IPS DF 6.9 (cell line): ENCODE measurements around the gene GPATCH2.

ENCODE experiments used
- DNase-seq: peaks from one replicate; pipeline ENCODE4 v3.0.0-alpha.2; 2013; ENCODE audit warnings: low read depth, low spot score
- H3K27ac ChIP-seq: one replicate; pipeline ENCODE4 v1.5.1; 2013; ENCODE audit warnings: low read length, control low read depth
- H3K27me3 ChIP-seq: 2 replicates; pipeline ENCODE4 v1.6.1; 2013; ENCODE audit warnings: mild to moderate bottlenecking, low read length; ENCODE audit not compliant: control insufficient read depth, insufficient read depth
- H3K36me3 ChIP-seq: 2 replicates; pipeline ENCODE4 v1.6.1; 2013; ENCODE audit warnings: low read length; ENCODE audit not compliant: control insufficient read depth, insufficient read depth
- H3K4me1 ChIP-seq: 2 replicates; pipeline ENCODE4 v1.6.1; 2013; ENCODE audit warnings: low read length; ENCODE audit not compliant: control insufficient read depth, insufficient read depth
- H3K4me3 ChIP-seq: 2 replicates; pipeline ENCODE4 v1.5.1; 2013; ENCODE audit warnings: mild to moderate bottlenecking, low read length
- H3K9me3 ChIP-seq: 2 replicates; pipeline ENCODE4 v1.6.1; 2013; ENCODE audit warnings: low read length, inconsistent platforms; ENCODE audit not compliant: control insufficient read depth, insufficient read depth
- WGBS: extraction: QIAGEN DNeasy Blood & Tissue Kit; methylation state at CpG from one replicate; pipeline ENCODE4 v1.1.7; 2013; ENCODE audit warnings: mixed read lengths, missing lambda C conversion rate; ENCODE audit not compliant: insufficient read length, insufficient coverage; 5-methylcytosine and 5-hydroxymethylcytosine counted together

The GPATCH2 gene

DNA sequence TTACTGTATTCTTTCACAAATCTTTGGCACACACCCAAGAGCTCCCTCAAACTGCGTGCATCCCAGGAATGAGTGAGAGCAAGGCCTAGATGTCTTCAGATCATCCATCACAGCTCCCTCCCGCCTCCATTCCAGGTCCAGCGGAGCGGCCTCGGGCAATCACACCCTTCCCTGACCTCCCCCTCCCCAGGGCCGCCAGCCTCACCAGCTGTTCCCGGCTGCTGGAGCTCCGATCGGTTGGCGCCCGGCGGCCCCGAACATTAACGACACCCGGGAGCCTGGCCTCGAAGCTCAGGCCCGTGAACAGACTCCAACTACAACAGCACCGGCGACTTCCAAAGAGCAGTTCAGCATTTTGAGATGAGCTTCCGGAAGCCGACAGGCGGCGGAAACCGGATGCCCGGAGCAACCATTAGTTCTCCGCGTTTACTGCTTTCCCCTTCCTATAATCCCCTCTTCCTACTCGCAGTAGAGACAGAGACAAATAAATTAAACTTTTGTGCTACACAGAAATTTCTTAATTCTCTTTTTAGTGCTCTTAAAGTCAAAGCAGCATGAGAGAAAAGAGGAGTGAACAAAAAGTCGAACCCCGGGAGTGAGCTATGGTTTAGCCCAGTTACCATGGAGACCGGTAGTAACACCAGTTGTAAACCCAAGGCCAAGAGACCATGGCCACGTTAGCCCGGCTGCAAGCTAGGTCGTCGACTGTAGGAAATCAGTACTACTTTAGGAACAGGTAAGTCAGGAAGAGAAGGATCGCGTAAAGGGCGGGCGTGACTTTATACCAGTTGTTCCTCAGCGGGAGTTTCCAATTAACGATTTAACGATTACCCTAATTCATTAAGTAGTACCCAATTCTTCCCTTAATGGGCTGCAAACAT, at the start of gene GPATCH2, which contains the start of gene SPATA17:
GPATCH2 (minus strand) TSS at position 380 of the 881 bp plus-strand sequence; CDS start at position 261, 119 bp downstream.
SPATA17 (plus strand) TSS at position 634 of the 881 bp plus-strand sequence; CDS start at position 669, 35 bp downstream.
- WGBS = no CpG with 5 or more reads among the region's 42 CpGs
- no peaks in the 10 kb centered on the region for H3K4me1 ChIP-seq
- DNase-seq = peak; percentile 60
- H3K36me3 ChIP-seq = no peaks in the 10 kb centered on the region
- H3K4me3 ChIP-seq = peak within 1 kb of the TSS; percentile 70; the same call in 1 of the 2 replicates
- H3K27ac ChIP-seq = no peak within 1 kb of the TSS
- H3K27me3 ChIP-seq = no peaks in the 10 kb centered on the region
- H3K9me3 ChIP-seq = no peaks in the 10 kb centered on the region

DNA sequence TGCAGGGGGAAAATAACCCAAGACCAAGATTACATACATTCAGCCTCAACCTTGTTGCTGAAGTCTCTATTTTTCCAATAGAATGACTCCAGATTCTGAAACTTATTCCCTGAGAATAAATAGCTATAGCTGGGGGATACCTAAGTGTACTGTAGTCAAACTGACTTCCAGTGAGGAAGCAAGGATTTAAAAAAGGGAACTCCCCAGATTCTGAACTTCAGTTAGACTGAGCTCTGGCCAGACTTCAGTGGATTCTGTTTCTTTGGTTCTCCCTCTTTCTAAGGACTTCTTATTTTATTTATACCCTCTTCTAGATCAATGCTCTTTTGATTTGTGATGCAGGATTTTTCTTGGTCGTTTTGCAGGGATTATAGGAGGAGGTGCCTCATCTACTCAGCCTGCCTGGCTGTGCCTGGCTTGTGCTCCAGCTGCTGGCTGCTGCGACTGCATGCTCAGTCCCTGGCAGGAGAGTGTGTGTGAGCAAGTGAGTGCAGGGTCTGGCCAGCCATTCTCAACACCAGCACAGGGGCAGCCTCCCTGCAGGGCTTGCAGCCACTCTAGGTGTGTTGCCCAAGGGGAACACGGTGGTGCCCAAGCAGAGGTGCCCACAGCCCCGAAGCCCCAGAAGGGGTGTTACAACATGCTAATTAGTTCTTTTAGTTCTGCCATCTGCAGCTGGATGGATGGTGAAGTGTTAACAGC, 43.3 kb upstream of the GPATCH2 start:
- Histone ChIP-seq H3K4me3 (no peak overlapping the region), H3K9me3 (no peaks in the 10 kb centered on the region), H3K36me3 (no peaks in the 10 kb centered on the region), H3K27ac (no peak overlapping the region), H3K4me1 (no peaks in the 10 kb centered on the region; the same call in 1 of the 2 replicates), H3K27me3 (no peaks in the 10 kb centered on the region)
- WGBS = no CpG with 5 or more reads among the region's 4 CpGs
- DNase-seq = no peak

DNA sequence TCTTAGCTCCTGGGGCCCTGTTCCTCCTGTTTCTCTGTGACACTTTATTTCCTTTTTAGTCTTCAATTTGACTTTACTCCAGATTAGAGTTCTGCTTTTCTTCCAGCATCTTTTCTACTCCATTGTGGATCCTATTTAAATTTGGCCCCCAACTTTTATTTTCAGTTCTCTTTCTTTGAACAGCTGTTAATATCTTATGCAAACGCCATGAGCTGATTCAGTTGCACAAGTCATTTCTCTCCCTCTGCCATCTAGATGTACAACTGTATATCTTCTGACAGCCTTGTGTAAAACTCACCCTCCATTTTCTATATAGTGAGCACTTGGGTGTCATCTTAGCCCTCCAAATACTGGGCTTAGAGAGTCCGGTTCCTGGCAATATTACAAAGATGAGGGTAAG, 42.5 kb upstream of the GPATCH2 start:
- no peaks in the 10 kb centered on the region for H3K36me3 ChIP-seq
- H3K4me1 ChIP-seq = no peaks in the 10 kb centered on the region; the same call in 1 of the 2 replicates
- no peak for DNase-seq
- no peaks in the 10 kb centered on the region for H3K27me3 ChIP-seq
- no peak overlapping the region for H3K27ac ChIP-seq
- no peak overlapping the region for H3K4me3 ChIP-seq
- H3K9me3 ChIP-seq = no peaks in the 10 kb centered on the region
- no CpG with 5 or more reads among the region's 2 CpGs for WGBS

GRCh38 chr1:217668351-217668940, 37.6 kb upstream of the GPATCH2 start:
- no peaks in the 10 kb centered on the region for H3K9me3 ChIP-seq
- WGBS = no CpG with 5 or more reads among the region's 2 CpGs
- H3K27me3 ChIP-seq = no peaks in the 10 kb centered on the region
- no peak for DNase-seq
- H3K36me3 ChIP-seq = no peaks in the 10 kb centered on the region
- no peaks in the 10 kb centered on the region for H3K4me1 ChIP-seq
- no peak overlapping the region for H3K27ac ChIP-seq
- no peak overlapping the region for H3K4me3 ChIP-seq

DNA sequence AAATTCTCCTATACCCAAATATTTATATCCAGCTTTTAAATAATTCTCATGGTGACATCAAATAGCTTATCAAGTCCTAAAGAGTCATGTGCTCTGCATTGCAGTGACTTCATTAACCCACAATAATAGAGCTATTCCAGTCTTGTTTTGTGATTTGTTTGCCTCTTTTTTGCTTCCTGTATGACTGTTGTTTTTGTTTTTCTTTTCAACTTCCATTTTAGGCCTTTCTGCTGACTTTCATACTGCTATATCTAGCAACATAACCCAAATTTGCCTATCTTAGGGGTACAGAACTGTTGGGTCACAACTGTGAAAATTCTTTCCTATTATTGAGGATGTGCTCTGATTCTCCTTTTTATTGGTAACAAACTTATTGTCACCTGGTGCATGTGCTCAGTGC, 30.5 kb upstream of the GPATCH2 start:
- no peak overlapping the region for H3K4me3 ChIP-seq
- no peak overlapping the region for H3K27ac ChIP-seq
- H3K9me3 ChIP-seq = no peaks in the 10 kb centered on the region
- no peaks in the 10 kb centered on the region for H3K27me3 ChIP-seq
- DNase-seq = no peak
- H3K4me1 ChIP-seq = no peaks in the 10 kb centered on the region
- H3K36me3 ChIP-seq = no peaks in the 10 kb centered on the region

DNA sequence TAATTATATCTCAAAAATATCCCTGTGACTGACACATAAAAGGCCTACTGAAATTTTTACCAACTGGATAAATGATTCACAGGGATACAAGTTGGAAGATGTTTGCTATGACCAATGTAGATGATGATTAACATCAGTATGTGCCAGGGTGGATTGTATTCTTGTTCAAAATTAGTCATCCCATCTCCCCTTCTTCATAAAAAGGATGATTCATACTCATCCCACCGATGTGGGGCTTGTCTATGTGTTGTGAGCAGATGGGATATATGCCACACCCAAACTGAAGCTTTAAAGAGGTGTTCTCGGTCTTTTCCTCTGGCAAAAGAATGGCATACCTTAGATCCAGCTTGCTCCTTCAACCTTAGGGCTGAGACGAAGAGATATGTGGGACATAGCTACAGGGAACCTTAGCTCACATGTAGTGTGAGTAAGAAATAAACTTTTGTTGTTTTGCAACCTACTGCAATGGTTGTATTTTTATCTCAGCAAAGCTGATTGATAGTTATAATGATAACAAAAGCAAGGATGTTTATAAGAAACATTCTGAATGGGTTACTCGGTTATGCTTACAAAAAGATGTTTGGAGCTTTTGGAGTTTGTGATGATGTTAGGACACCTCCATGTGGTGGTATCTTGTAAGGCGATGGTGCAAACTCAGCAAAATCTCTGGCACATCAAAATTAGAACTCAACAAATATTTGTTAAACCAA, 29.6 kb upstream of the GPATCH2 start:
- H3K4me3 ChIP-seq = no peak overlapping the region
- no peak overlapping the region for H3K27ac ChIP-seq
- no peaks in the 10 kb centered on the region for H3K36me3 ChIP-seq
- H3K27me3 ChIP-seq = no peaks in the 10 kb centered on the region
- H3K9me3 ChIP-seq = no peaks in the 10 kb centered on the region
- no CpG with 5 or more reads among the region's 5 CpGs for WGBS
- no peaks in the 10 kb centered on the region for H3K4me1 ChIP-seq
- DNase-seq = no peak

DNA sequence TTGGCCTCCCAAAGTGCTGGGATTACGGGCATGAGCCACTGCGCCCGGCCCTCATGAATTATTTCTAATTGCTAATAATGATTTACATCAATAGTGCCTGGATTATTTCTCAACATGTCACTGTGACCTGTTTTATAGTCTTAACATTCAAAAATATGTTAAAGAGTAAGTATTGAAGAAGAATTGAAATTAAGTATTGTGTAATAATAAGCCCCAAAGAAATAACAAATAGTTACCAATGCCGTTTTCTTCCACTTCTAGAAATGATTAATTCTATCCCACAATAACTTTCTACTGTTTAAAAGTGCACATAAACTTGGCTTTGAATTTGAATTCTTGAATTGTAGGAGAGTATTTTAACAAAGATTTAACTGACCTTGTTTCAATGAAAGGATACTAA, 19.8 kb upstream of the GPATCH2 start:
- Histone ChIP-seq H3K27ac (no peak overlapping the region), H3K4me3 (no peak overlapping the region), H3K4me1 (no peaks in the 10 kb centered on the region), H3K36me3 (no peaks in the 10 kb centered on the region), H3K27me3 (no peaks in the 10 kb centered on the region), H3K9me3 (no peaks in the 10 kb centered on the region)
- no peak for DNase-seq
- WGBS = no CpG with 5 or more reads among the region's 4 CpGs

DNA sequence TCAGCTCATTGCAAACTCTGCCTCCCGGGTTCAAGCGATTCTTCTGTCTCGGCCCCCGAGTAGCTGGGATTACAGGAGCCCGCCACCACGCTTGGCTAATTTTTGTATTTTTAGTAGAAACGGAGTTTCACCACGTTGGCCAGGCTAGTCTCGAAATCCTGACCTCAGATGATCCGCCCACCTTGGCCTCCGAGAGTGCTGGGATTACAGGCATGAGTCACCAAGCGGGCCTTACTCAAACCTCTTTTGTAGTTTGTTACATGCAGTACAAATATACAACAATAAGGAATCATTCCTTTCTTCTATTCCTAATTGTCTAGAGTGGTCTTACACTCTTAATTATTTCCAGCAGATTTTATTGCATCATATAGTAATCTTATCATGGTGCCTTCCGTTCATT, 16.9 kb upstream of the GPATCH2 start:
- H3K4me3 ChIP-seq = no peak overlapping the region
- no peaks in the 10 kb centered on the region for H3K27me3 ChIP-seq
- WGBS = no CpG with 5 or more reads among the region's 13 CpGs
- no peak for DNase-seq
- H3K36me3 ChIP-seq = no peaks in the 10 kb centered on the region
- H3K27ac ChIP-seq = no peak overlapping the region
- H3K9me3 ChIP-seq = no peaks in the 10 kb centered on the region
- H3K4me1 ChIP-seq = no peaks in the 10 kb centered on the region

GRCh38 chr1:217642455-217642854, 11.6 kb upstream of the GPATCH2 start:
- no peaks in the 10 kb centered on the region for H3K4me1 ChIP-seq
- no peaks in the 10 kb centered on the region for H3K27me3 ChIP-seq
- WGBS = no CpG with 5 or more reads among the region's 6 CpGs
- no peak for DNase-seq
- H3K9me3 ChIP-seq = no peaks in the 10 kb centered on the region
- no peak overlapping the region for H3K4me3 ChIP-seq
- H3K36me3 ChIP-seq = no peaks in the 10 kb centered on the region
- H3K27ac ChIP-seq = no peak overlapping the region

DNA sequence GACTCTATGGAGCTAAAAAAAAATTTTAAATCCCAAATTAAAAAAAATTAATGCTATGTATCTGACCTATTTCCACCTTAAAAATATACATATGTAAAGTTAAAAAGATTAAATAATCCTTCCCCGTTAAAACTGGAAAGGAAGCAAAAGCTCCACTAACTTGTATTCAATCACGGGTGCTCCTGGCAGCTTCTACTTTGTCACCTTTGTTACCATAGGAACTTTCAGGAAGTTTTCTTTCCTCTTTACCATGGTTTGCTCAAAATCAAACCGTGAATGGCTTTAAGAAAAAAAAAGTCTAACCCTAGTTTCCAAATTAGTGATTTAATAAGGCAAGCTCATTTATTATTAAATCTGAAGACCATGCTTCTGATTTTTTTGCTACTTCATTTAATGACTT, 3.5 kb downstream of the GPATCH2 start:
- H3K27me3 ChIP-seq = no peaks in the 10 kb centered on the region
- H3K4me1 ChIP-seq = no peaks in the 10 kb centered on the region
- no CpG with 5 or more reads among the region's 3 CpGs for WGBS
- no peaks in the 10 kb centered on the region for H3K9me3 ChIP-seq
- H3K36me3 ChIP-seq = no peaks in the 10 kb centered on the region
- no peak for DNase-seq
- no peak overlapping the region for H3K27ac ChIP-seq
- no peak overlapping the region for H3K4me3 ChIP-seq
